ENCODE measurements around the gene SASH1. TPM values are rescaled to one million over a fixed set of nuclear protein-coding genes. Genes with fewer than 3 reads are reported as not detected.

Gene SASH1
- total and polyA plus RNA-seq, 9 of the 15 experiments (the other 6 are each of a cell fraction or from before 2014, with no cell fraction given), result 0.35 to 3.5 (median 1.6) TPM

DNA sequence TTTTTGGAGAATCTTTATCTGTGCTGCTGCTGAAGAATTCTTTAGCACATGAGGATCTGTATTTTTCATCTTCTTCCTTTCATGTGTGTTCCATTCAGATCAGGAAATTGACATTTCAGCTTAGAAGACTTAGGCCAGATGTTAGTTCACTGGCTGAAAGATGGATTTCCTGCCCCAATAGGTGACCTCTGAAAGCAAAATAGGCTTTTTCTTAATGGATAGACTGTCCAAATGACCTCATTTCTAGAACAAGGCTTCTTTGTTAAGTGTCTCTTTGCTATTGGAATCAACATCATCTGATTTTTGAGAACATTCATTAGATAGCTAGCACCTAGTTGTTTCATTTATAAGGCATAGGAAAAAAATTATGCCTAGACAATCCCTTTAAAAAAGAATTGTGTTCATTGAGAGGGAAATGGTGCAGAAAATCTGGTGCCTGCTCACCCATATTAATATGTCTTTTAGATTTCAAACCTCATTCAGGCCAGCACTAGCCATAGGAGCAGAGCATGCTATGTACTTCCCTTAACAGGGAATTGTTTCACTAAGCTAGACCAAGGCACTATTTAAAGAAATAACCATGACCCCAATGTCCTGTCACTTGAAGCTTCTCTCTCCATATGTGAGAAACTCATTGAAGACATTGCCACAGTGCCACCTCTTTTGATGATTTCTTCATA is 13.6 kb upstream of the SASH1 start:
- intact Hi-C loops (cut with micrococcal nuclease), result no loop called here
- no TSS peak for BruUV-seq (replicated peaks)
- no peaks in the 10 kb centered on the region for H3K4me1 ChIP-seq (replicated peaks in 1 of 2; ENCODE audit: control insufficient read depth in 2 of 2, insufficient read depth in 2 of 2, low read length in 2 of 2)
- TF ChIP-seq POU5F1 (IDR thresholded peaks at IDR 0.05; ENCODE audit: borderline replicate concordance, low read depth, low read length, partially characterized antibody) (no peak), CBFA2T3 (IDR thresholded peaks at IDR 0.05) (no peak), SRSF3 (IDR thresholded peaks at IDR 0.05; ENCODE audit: insufficient read depth, low read length) (no peak)
- no peak overlapping the region for H3K4me3 ChIP-seq
- H3K27ac ChIP-seq (ENCODE audit: extremely low read depth, low read depth, low read length), result no peak overlapping the region
- no peaks in the 10 kb centered on the region for H3K9me1 ChIP-seq (ENCODE audit: control insufficient read depth, insufficient read depth, low read length)
- in situ Hi-C loops (cut with MboI), result no loop called here
- H3K27me3 ChIP-seq (ENCODE audit: control insufficient read depth in 2 of 2, insufficient read depth in 2 of 2, low read length in 2 of 2), result peaks cover 10 to 34% of the 10 kb centered on the region in 2 experiments; a peak in 4 of 5 replicates
- no peaks in the 10 kb centered on the region; the same call in 1 of the 2 replicates for H4K20me1 ChIP-seq (replicated peaks; ENCODE audit: control insufficient read depth, insufficient read depth, low read length)
- DNase-seq (ENCODE audit: extremely low read depth in 1 of 4, low spot score in 3 of 4), result no peak
- no peak for ATAC-seq
- H3K9me3 ChIP-seq (replicated peaks; ENCODE audit: control insufficient read depth, insufficient read depth, low read depth, low read length), result no peaks in the 10 kb centered on the region
- CTCF ChIA-PET (ENCODE audit: low intra/inter-chr PET ratio), result no interaction called here
- no peak overlapping the region for H2AFZ ChIP-seq (ENCODE audit: low read depth, low read length)
- no peak overlapping the region for H3K9ac ChIP-seq (ENCODE audit: insufficient read depth in 1 of 2, low read depth in 2 of 2, low read length in 2 of 2)
- no peaks in the 10 kb centered on the region for H3K36me3 ChIP-seq (ENCODE audit: control insufficient read depth, insufficient read depth, low read length)
- no peak overlapping the region for H3K4me2 ChIP-seq (ENCODE audit: insufficient read depth, low read length)
- H3K79me2 ChIP-seq (ENCODE audit: control insufficient read depth, insufficient read depth, low read length), result no peaks in the 10 kb centered on the region
- POLR2A ChIA-PET, result interaction anchor here (0.7 to 1.4 kb wide), 4 partner anchors 11 to 813 kb away, joined by 3 to 5 read pairs (median 3); no protein-coding TSS in a partner anchor
- no peak for FAIRE-seq

DNA sequence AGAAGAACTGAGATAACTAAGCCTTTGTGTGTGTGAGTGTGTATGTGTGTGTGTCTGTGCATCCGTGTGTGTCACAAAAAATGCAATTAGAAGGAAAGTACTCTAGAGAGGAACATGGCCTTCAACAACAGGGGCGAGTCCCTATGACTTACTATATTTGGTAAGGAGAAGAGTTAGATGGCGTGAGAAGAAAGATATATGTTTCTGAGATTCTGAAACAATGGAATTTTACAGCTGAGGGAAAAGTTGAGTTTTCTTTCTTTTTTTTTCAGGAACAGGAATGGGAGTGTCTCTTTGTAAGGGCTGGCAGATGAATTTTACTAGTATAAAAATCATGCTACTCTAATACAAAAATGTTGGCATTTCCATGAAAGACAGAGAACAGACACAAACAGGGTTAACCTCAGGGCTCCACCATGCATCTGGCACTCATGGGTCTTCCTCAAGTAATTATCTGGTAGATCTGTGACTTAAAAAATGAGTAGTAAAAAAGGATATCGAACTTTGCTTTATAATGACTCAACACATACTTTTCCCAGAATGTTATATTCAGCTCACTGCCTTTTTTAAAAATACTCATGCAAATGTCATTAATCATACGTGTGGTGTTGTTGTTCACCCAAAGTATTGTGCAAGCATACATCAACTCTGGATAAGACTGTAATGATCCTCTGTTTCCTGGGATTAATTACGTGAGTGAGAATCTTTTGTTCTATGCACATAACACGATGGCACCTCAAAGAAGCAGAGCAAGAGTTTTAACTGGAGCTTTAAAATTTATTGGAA is 12.8 kb upstream of the SASH1 start:
- H3K9ac ChIP-seq (ENCODE audit: insufficient read depth in 1 of 2, low read depth in 2 of 2, low read length in 2 of 2), result no peak overlapping the region
- H4K20me1 ChIP-seq (replicated peaks; ENCODE audit: control insufficient read depth, insufficient read depth, low read length), result no peaks in the 10 kb centered on the region; the same call in 1 of the 2 replicates
- H3K9me1 ChIP-seq (ENCODE audit: control insufficient read depth, insufficient read depth, low read length), result no peaks in the 10 kb centered on the region
- no peak overlapping the region for H3K4me3 ChIP-seq
- intact Hi-C loops (cut with micrococcal nuclease) (no loop called here), in situ Hi-C loops (cut with MboI) (no loop called here)
- ATAC-seq (no peak), FAIRE-seq (no peak), DNase-seq (ENCODE audit: extremely low read depth in 1 of 4, low spot score in 3 of 4) (no peak)
- no peak overlapping the region for H2AFZ ChIP-seq (ENCODE audit: low read depth, low read length)
- H3K4me2 ChIP-seq (ENCODE audit: insufficient read depth, low read length), result no peak overlapping the region
- H3K9me3 ChIP-seq (replicated peaks; ENCODE audit: control insufficient read depth, insufficient read depth, low read depth, low read length), result no peaks in the 10 kb centered on the region
- WGBS (ENCODE audit: insufficient coverage, low coverage, missing lambda C conversion rate), result 1% methylated on average over 7 of the region's 7 CpGs
- H3K4me1 ChIP-seq (replicated peaks in 1 of 2; ENCODE audit: control insufficient read depth in 2 of 2, insufficient read depth in 2 of 2, low read length in 2 of 2), result no peaks in the 10 kb centered on the region
- TF ChIP-seq, protein P1, sequence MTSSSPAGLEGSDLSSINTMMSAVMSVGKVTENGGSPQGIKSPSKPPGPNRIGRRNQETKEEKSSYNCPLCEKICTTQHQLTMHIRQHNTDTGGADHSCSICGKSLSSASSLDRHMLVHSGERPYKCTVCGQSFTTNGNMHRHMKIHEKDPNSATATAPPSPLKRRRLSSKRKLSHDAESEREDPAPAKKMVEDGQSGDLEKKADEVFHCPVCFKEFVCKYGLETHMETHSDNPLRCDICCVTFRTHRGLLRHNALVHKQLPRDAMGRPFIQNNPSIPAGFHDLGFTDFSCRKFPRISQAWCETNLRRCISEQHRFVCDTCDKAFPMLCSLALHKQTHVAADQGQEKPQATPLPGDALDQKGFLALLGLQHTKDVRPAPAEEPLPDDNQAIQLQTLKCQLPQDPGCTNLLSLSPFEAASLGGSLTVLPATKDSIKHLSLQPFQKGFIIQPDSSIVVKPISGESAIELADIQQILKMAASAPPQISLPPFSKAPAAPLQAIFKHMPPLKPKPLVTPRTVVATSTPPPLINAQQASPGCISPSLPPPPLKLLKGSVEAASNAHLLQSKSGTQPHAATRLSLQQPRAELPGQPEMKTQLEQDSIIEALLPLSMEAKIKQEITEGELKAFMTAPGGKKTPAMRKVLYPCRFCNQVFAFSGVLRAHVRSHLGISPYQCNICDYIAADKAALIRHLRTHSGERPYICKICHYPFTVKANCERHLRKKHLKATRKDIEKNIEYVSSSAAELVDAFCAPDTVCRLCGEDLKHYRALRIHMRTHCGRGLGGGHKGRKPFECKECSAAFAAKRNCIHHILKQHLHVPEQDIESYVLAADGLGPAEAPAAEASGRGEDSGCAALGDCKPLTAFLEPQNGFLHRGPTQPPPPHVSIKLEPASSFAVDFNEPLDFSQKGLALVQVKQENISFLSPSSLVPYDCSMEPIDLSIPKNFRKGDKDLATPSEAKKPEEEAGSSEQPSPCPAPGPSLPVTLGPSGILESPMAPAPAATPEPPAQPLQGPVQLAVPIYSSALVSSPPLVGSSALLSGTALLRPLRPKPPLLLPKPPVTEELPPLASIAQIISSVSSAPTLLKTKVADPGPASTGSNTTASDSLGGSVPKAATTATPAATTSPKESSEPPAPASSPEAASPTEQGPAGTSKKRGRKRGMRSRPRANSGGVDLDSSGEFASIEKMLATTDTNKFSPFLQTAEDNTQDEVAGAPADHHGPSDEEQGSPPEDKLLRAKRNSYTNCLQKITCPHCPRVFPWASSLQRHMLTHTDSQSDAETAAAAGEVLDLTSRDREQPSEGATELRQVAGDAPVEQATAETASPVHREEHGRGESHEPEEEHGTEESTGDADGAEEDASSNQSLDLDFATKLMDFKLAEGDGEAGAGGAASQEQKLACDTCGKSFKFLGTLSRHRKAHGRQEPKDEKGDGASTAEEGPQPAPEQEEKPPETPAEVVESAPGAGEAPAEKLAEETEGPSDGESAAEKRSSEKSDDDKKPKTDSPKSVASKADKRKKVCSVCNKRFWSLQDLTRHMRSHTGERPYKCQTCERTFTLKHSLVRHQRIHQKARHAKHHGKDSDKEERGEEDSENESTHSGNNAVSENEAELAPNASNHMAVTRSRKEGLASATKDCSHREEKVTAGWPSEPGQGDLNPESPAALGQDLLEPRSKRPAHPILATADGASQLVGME (CRISPR knock-in tag; IDR thresholded peaks at IDR 0.05), result no peak
- TF ChIP-seq CEBPB (tag; IDR thresholded peaks at IDR 0.05), result peak; percentile 39
- TF ChIP-seq MBD2 (IDR thresholded peaks at IDR 0.05; ENCODE audit: borderline replicate concordance, low read depth), result no peak
- TF ChIP-seq KDM1A (IDR thresholded peaks at IDR 0.05), result no peak
- no peak overlapping the region for H3K27ac ChIP-seq (ENCODE audit: extremely low read depth, low read depth, low read length)
- no peaks in the 10 kb centered on the region for H3K36me3 ChIP-seq (ENCODE audit: control insufficient read depth, insufficient read depth, low read length)
- no peaks in the 10 kb centered on the region for H3K79me2 ChIP-seq (ENCODE audit: control insufficient read depth, insufficient read depth, low read length)
- peaks cover 10 to 30% of the 10 kb centered on the region in 2 experiments; a peak in 4 of 5 replicates for H3K27me3 ChIP-seq (ENCODE audit: control insufficient read depth in 2 of 2, insufficient read depth in 2 of 2, low read length in 2 of 2)
- no TSS peak for BruUV-seq (replicated peaks)
- ChIA-PET POLR2A (interaction anchor here (0.7 kb wide), 1 partner anchor 57 kb away, joined by 3 read pairs; no protein-coding TSS in a partner anchor), CTCF (ENCODE audit: low intra/inter-chr PET ratio) (no interaction called here)
